GM12891 (cell line): ENCODE results near the gene LHX3.
"Not testable (repeated sequence)": the region's sequence is repeated elsewhere in the genome, so short reads cannot be mapped to it uniquely, and the experiment has no call there.

Experiments
- DNase-seq: peaks from one replicate; pipeline ENCODE4 v3.0.0; 2011; ENCODE audit warnings: low spot score; ENCODE audit not compliant: insufficient read length
- FAIRE-seq: peaks from 2 replicates; lab custom pipeline; 2011; peaks lifted over from hg19 to GRCh38; lab: Jason Lieb, UNC
- PAX5 ChIP-seq: IDR thresholded peaks from 2 replicates; pipeline ENCODE4 v1.6.1; 2011; ENCODE audit warnings: low read length, moderate library complexity, mild to moderate bottlenecking; ENCODE audit not compliant: insufficient read depth, severe bottlenecking
- POLR2A ChIP-seq: IDR thresholded peaks from 2 replicates; pipeline ENCODE4 v1.6.1; 2011; ENCODE audit warnings: low read depth, low read length, control low read depth
- POLR2AphosphoS5 ChIP-seq: IDR thresholded peaks from 2 replicates; pipeline ENCODE4 v1.6.1; 2011; ENCODE audit warnings: low read depth, low read length, control low read depth
- POU2F2 ChIP-seq: IDR thresholded peaks from 2 replicates; pipeline ENCODE4 v1.6.1; 2011; ENCODE audit warnings: low read depth, mild to moderate bottlenecking, control low read depth, low read length, moderate library complexity
- SPI1 ChIP-seq: IDR thresholded peaks from 2 replicates; pipeline ENCODE4 v1.6.1; 2011; ENCODE audit warnings: low read depth, low read length, control low read depth
- TAF1 ChIP-seq: IDR thresholded peaks from 2 replicates; pipeline ENCODE4 v1.6.1; 2011; ENCODE audit warnings: low read depth, low read length, control low read depth

The LHX3 gene

DNA sequence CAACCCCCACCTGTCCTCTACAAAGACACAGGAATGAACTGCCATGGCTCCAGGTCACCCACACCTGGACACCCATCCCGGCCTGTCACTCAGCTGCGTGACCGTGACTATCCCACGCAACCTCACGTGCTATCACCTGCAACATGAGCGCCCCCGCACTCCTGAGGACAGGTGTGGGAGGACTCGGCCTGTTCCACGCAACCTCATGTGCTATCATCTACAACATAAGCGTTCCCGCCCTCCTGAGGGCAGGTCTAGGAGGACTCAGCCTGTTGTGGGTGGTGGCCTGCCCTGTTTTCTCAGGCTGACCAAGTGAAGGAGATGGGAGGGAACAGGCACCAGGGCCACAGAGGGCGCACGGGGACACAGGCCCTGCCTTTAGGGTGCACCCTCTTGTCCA, 36.6 kb upstream of the LHX3 start:
- DNase-seq, result no peak
- TF ChIP-seq POU2F2, result no peak
- no peak for TF ChIP-seq POLR2A
- no peak for TF ChIP-seq TAF1
- no peak for TF ChIP-seq PAX5
- TF ChIP-seq POLR2AphosphoS5, result no peak
- no peak for TF ChIP-seq SPI1
- no peak for FAIRE-seq

DNA sequence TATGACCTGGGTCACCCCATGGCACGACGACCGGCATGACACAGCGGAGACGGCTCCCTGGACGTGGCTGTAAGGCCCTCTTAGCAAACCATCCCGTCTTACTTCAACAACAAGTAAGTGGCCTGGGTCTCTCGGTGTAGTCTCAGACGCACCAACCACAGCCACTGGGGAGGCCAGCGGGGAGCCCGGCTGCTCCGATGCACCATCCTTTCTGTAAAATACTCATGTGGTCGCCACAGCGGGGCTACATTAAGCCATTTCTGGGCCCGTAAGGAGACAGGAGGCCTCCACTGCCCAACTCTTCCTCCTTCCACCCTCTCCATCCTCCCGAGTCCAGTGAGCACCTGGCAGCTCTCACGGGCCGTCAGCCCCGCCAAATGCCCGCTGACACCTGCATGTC, 36.0 kb upstream of the LHX3 start:
- no peak for DNase-seq
- no peak for FAIRE-seq
- TF ChIP-seq PAX5 (no peak), POU2F2 (no peak), POLR2A (no peak), SPI1 (no peak), TAF1 (no peak), POLR2AphosphoS5 (no peak)

DNA sequence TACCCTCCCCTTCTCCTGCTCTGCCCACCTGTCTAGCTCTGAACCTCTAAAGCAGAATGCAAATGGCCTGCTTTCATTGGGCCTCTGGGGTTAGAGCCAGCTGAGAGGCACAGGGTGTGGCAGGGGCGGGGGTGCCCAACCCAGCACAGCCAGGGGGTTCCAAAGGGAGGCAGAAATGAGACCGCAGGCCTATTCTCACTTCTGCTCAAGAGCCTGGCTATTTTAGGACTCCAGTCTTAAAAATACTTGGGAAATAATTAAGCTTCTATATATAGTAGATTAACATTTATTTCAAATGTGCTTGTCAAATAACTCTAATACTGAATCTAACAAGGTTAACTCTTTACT, 35.0 kb upstream of the LHX3 start:
- DNase-seq (no peak), FAIRE-seq (no peak)
- TF ChIP-seq TAF1 (no peak), POLR2AphosphoS5 (no peak), PAX5 (no peak), SPI1 (peak; percentile 76)

- DNase-seq (no peak), FAIRE-seq (peak; percentile 43)
- no peak for TF ChIP-seq POLR2AphosphoS5
- no peak for TF ChIP-seq POLR2A
- no peak for TF ChIP-seq TAF1
- TF ChIP-seq SPI1, result no peak
- no peak for TF ChIP-seq PAX5
- TF ChIP-seq POU2F2, result no peak
These were observed 34.4 kb upstream of the LHX3 start for GRCh38 chr9:136239135-136239982.

- FAIRE-seq (peak; percentile 67), DNase-seq (no peak)
- TF ChIP-seq SPI1 (no peak), POLR2AphosphoS5 (no peak), POU2F2 (no peak), POLR2A (no peak), PAX5 (no peak), TAF1 (no peak)
These were observed 33.4 kb upstream of the LHX3 start for GRCh38 chr9:136238342-136238732.

GRCh38 chr9:136237486-136238341, 32.8 kb upstream of the LHX3 start:
- no peak for DNase-seq
- no peak for TF ChIP-seq POU2F2
- TF ChIP-seq SPI1, result no peak
- TF ChIP-seq POLR2A, result no peak
- TF ChIP-seq TAF1, result no peak
- TF ChIP-seq PAX5, result no peak
- no peak for TF ChIP-seq POLR2AphosphoS5
- no peak for FAIRE-seq

DNA sequence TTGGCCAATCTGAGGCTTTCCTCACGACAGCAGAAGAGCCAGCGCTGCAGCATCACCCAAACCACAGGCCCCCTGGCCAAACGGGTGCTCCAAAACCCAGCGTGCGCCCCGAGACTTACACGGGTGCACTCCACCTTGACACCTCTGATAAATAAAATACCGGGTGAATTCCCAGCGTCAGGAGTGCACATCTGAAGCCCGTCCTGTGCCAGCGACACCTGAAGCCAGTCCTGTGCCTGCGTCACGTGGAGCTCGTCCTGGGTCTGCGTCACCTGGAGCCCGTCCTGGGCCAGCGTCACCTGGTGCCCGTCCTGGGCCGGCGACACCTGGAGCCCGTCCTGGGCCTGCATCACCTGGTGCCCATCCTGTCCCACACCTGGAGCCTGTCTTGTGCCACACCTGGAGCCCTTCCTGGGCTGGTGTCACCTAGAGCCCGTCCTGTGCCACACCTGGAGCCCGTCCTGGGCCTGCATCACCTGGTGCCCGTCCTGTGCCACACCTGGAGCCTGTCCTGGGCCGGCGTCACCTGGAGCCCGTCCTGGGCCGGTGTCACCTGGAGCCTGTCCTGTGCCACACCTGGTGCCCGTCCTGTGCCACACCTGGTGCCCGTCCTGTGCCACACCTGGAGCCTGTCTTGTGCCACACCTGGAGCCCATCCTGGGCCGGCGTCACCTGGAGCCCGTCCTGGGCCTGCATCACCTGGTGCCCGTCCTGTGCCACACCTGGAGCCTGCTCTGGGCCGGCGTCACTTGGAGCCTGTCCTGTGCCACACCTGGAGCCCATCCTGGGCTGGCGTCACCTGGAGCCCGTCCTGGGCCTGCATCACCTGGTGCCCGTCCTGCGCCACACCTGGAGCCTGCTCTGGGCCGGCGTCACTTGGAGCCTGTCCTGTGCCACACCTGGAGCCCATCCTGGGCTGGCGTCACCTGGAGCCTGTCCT, 31.8 kb upstream of the LHX3 start:
- not testable (repeated sequence) for DNase-seq, FAIRE-seq

DNA sequence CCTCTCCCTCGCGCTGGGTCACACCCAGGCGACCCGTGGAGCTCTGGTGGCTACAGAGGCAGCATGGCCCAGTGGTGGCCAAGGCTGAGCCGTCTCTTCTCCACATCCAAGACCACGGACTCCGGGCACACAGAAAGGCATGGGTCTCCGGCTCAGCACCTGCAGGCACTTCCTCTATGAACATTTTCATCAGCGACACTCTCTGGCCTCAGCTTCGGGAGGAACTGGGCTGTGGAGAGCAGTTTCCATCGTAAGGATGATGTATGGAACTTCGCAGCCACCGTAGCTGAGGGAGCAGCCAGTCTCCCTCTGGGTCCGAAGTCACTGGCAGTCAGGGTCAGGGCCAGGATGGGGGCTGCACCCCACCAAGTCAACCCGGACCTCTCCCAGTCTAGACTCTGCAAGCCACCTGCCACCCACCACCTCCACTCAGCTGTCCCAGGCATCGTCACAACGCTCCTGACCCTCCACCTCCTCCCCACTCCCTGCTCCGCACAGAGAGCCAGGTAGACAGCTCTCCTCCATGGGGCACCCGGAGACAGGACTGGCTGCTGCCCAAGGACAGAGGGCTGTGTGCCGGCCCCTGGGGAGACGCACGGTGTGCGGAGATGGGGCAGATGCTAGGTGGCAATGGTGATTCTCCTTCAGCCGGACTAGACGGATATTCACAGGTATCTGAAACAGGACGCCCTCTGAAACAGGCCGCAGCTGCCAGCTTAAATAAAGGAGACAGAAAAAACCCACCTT, 31.0 kb upstream of the LHX3 start:
- TF ChIP-seq SPI1 (no peak), POU2F2 (no peak), TAF1 (no peak)
- DNase-seq (no peak), FAIRE-seq (no peak)

DNA sequence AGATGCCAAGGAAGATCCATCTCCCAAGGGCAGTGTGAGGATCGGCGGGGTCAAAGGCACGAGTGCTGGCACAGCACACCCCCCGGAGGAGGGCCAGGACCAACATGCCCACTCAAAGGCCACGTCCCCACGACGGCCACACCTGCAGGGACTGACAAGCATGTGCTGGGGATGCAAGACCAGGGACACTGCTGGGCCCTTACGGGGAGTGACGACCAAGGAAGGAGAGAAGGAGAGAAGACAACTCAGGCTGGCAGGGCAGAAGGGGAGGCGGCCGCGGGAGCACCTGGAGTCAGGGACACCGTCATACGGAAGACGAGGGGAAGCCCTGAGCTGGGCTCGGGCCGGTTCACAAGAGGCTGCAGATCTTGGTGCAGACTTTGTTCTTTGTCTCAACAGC, 30.2 kb upstream of the LHX3 start:
- DNase-seq (no peak), FAIRE-seq (no peak)
- TF ChIP-seq POU2F2, result no peak
- no peak for TF ChIP-seq PAX5
- TF ChIP-seq TAF1, result no peak
- no peak for TF ChIP-seq SPI1
- no peak for TF ChIP-seq POLR2AphosphoS5
- no peak for TF ChIP-seq POLR2A
